HG02642 (cell line): ENCODE data around the gene TLE1.

Experiments used
- ATAC-seq: cut with Tn5 transposase; IDR thresholded peaks from one replicate; pipeline ENCODE4 v1.9.1; 2021; ENCODE audit warnings: mild to moderate bottlenecking; ENCODE audit not compliant: unreplicated experiment, poor library complexity

Gene TLE1

DNA sequence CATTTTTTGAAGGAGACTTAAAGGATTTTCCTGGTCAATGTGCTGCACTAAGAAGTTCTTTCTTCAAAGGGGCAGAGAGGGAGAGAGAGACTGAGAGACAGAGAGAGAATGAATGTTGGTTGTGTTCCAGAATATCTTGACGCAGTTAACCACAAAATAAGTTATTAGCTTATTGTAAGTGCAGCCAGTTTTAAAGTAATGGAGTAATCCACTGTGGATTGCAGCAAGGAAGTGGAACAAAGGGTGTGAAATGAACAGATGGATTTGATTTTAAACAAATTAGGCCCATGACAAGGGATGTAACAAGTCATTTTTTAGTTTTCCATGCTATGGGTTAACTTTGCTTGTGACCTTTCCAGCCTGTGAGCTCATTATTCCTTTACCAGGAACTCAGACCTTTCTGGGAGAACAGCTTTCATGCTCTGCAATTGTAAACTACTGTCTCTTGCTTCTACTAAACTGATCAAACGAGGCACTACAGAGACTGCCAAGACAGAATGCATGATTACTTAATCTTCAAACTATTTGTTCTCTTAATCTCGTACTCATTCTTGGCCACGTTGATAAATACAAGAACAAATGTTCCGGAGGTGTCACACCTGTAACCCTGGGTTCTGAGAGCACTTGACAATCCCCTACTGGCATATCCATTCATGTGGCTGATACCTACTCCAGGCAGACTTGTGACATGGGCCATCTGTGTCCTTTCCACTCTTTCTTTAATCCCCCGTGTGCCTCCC, 131.1 kb downstream of the TLE1 start:
- ATAC-seq, result no peak

DNA sequence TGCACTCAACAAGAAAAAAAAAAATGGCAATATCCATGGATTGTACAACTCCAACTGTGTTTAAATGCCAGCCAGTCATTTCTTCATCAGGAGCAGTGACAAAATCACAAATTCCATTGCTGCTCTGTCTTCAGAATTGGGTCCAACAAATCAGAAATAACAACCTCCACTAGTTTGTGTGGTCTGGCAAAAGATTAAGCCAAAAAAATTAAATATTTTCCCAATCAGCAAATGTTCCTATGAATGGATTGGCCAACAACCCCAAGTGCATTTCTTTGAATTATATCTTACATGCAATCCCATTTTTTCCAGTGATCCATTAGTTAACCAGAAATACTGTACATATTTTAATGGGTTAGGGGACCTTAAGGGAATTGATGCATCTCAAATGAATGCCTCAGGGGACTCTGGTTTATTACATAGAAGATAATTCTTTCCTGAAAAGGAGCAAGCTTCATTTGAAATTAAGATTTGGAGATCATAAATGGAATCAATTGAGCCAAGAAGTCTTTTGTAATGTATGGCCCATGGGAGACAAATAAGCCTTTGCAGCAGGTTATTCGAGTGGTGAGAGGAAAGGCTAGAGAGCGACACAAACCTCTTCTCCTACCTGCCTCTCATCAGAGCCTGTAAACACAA, 131.8 kb downstream of the TLE1 start:
- no peak for ATAC-seq

DNA sequence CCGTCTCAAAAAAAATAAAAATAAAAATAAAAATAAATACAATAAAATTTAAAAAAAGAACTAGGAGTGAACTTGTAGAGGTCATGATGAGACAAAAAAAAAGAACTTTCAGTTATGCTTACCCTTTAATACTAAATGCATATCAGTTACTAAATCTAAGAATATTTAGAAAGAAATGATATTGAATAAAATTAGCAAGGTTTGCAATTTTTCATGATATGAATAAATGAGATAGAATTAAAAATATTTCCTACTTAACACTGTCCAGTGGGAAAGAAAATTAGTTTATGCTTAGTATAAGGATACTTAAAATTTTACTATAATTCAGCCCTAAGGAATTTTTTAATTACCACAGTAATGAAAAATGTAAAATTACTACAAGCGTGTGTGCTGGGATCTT, 132.4 kb downstream of the TLE1 start:
- no peak for ATAC-seq

DNA sequence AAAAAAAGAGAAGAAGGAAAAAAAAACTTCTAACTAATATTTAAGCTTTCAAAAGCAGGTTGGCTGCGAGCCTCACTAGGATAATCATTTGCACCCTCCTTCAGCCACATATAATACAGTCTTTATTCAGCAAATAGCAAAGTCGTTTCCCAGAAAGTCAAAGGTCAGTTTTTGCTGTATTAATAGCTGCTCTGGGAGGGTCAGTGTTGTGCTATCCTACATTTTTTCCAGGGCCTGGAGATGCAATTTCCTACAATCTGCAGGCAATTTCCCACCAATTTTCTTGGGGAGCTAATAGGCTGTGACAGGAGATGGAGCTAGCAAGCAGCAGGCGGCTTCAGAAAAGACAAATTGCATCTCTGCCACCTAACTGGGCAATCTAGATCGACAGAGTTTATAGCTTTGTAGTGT, 136.8 kb downstream of the TLE1 start:
- no peak for ATAC-seq

DNA sequence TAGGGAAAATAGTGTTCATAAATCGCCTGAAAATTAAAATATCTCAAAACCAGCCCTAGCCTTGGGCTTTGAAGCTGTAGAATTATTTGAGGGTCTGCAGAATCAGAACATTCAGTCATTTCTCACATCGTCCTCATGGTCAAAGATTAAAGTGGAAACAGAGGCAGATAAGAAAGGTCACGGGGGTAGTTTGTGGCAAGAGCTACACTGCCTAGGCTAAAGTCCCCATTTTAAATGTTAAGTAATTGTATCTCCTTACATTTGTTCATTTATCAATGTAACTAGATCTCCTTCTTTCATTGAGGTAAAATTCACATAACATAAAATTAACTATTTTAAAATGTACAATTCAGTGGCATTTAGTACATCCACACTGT, 139.2 kb downstream of the TLE1 start:
- ATAC-seq, result no peak

DNA sequence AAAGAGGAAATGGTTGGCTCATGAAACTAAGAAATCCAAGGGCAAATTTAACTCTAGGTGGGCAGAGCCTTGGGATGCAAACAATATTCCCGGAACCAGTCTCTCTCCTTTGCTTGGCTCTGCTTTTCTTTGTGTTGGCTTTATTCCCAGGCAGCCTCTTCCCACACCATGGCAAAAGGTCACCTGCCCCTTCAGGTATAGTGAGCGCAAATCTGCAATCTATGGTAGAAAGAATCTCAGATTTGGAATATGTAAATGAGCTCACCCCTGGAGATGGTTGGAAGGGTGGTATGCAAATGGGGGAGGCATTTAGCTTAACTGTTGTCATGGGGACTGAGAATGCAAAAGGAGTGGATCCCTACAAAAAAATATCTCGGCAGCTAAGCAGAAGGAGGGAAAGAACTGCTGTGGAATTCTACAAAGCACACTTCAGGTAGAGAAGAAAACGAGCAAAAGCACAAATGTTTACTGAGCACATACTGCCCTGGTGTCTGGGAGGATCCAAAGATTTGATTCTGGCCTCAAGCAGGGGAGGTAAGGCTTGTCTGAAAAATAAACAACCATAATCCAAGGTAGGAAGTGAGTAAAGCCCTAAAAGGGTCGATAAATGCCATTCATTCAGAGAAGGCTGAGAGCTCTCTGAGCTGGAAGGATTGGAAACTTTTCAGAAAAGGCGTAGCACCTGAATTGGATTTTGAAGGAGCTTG, 139.7 kb downstream of the TLE1 start:
- ATAC-seq, result no peak

DNA sequence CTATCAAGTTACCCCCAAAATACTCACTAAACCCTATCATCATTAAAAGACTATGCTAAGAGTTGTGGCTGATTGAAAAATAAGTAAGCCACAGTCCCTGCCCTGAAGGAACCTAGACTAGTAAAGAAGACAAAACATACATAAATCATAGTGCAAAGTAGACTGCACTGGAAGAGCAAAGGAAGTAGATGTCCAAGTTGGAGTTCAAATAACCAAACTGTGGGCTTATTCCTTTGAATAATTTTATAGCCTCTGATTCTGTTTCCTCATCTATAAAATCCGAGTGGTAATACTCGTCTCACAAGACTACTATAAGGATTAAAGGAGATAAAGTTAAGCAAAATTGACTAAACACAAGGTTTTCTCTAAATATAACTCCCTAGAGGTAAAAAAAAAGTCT, 140.4 kb downstream of the TLE1 start:
- ATAC-seq, result no peak

DNA sequence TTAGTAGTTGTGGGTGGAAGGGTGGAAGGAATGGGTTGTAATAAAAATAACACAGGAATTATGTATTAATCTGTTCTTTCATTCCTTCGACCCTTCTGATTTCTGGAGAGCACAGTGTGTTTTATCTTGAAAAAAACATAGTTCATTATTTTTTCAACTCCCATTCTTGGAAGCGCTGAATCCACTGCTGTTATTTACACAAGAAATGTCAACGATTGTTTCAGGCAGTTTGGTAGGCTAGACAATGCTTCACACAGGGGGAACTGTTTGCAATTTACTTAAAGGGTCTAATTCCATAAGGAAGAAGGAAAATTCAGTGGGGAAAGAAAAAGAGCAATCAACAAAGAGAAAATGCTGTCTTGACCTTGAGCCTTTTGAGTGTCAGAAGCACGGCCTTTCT, 142.9 kb downstream of the TLE1 start:
- no peak for ATAC-seq

DNA sequence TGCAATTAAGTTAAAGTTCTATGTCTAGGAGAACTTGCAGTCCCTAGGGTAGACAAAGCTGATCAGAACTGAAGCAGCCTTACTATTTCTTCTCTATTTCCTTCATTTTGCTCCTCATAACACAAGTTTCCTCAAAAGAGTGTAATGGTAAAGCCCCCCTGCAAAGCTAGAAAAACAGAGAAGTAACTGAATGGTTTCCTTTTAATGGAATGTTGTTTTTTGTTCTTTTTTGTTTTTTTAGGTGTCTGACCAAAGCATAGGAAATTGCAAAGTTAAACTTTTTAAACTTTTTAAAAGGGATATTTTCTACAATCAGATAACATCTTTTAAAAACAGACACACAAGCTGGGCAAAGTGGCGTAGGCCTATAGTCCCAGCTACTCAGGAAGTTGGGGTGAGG, 145.7 kb downstream of the TLE1 start:
- ATAC-seq, result no peak

DNA sequence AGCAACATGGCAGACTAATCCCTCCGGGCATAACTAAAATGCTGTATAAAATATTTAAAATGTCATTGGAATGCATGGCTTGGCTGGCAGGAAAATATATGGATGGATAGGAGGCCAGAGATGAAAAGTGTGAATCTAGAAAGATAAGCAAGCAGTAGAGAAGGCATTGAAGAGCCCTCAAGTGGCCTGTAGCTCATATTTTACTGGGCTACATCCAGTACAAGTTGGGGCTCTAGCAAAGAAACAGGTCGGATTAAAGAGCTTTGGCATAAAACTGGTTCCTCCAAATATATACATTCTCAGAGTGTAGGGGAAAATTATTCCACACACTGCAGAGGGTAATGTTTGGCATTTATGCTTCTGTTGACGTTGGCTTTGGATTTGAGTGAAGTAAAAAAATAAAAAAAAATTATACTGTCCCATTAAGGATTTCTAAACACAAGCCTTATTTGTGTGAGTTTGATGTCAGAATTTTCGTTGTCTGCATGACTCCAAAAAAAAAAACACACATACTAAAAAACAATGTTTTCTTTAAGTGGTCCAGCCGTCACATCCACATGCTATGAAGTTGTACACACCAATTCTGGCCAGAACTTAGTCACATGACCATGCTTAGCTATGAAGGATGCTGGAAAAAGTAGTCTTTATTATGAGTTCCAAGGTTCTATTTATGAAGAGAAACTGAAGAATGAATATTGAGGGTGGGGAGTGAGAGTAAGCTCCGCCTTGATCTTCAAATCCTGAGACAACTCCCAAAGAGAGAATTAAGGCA, 147.0 kb downstream of the TLE1 start:
- ATAC-seq, result no peak

DNA sequence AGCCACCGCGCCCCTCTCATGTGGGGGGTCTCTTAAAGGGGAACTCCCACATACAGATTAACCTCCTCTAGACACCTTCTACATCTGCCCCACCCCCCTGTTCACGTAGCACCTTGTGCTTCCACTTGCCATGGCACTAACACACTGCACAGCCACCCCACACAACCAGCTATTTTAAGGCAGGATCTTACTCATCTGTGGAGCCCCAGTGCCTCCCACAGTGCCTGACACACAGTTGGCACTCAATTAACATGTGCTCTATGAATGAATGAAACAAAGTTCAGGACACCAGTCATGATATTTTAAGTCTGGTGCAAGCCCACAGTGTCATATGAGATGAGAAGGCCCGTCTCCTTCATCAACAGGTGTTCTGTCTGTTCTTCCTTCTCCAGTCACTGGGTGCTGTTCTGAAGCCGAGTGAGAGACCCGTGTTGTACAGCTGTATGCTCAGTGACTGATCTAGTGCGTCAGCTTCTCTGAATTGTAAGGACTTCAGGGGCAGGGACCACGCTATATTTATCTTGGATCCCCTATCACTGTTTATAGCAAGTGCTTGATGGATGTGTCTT, 149.1 kb downstream of the TLE1 start:
- no peak for ATAC-seq

DNA sequence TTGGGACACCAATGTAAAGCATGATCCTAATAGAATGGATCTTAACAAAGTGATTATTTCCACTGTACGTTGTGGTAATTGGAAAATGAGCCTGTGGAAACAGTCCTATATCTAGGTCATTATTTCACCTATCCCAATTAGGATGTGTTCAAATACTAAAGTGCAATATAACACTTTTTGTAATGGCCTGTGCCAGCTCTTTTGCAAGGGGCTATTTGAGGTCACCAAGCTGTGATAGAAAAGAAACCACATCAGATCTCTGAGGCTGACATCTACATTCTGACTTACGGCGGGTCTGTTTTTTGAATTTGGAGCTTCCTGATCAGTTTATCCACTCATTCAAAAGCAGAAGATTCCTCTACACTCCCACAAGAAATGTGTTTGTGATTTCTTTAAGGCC, 150.0 kb downstream of the TLE1 start:
- no peak for ATAC-seq

DNA sequence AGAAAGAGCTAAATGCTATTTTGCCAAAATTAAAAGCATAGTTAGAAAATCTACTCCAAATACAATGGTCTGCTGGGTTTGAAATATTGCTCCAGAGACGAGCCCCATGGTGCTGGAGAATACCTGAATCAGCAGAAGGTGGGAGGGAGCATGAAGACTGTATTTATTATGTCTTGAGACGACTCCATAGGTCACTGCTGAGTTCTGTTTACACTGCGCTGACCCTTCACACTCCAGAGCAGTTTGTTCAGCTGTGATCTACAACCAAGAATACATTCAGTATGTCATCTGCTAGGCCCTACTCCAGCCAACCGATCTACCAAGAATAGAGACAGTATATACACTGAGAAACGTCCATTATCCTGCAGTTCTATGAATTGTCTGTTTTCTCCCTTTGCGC, 150.5 kb downstream of the TLE1 start:
- no peak for ATAC-seq

DNA sequence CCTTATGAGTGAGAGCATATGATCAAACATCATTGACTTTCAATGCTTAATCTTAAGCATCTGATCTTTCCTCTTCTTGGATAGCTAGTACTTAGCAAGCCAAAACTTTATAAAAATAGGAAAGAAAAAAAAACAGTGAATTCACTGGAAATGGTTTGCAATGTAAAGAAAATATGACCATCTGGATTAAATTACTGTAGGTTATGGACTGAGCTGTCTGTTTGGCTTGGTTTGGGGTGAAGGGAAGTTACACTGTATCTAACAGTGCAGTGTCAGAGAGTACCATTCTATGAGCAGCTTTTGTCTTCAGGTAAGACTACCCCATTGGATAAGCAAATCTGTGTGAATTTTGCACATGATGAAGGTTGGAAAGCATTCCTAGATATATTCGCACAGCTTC, 151.4 kb downstream of the TLE1 start:
- ATAC-seq, result no peak

DNA sequence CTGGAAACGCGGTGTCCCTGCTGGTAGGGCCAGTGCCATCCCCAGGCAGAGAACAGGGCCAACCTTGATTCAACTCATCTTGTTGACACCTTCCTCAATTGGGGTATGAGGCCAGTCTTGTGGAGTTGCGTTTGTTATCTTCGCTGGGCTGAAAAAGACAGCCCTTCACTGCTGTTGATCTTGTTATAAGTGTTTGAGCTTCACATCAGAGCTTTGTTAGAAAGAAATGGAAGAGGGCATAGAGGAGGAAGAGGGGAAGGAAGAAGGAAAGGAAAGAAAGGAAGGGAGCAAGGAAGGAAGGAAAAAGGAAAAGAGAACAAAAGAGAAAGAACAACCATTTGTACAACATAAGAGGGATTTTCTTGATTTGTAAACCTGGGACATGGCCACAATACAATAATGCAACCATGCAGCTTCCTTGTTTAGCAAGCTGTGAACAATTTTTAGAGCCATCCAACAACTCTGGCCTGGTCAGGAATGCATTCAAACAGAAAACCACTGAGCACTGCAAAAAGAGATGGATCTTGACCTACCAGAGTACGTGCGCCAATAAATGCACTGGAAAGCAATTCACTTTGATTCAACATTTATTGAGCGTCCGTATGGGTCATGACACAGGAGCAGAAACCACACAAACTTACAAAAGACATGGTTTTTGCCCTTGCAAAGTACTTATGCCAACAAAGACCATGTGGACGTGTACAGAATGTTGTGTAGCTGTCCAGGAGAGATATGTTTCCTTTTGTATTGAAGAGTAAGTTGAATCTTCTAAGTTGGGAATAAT, 152.9 kb downstream of the TLE1 start:
- no peak for ATAC-seq

DNA sequence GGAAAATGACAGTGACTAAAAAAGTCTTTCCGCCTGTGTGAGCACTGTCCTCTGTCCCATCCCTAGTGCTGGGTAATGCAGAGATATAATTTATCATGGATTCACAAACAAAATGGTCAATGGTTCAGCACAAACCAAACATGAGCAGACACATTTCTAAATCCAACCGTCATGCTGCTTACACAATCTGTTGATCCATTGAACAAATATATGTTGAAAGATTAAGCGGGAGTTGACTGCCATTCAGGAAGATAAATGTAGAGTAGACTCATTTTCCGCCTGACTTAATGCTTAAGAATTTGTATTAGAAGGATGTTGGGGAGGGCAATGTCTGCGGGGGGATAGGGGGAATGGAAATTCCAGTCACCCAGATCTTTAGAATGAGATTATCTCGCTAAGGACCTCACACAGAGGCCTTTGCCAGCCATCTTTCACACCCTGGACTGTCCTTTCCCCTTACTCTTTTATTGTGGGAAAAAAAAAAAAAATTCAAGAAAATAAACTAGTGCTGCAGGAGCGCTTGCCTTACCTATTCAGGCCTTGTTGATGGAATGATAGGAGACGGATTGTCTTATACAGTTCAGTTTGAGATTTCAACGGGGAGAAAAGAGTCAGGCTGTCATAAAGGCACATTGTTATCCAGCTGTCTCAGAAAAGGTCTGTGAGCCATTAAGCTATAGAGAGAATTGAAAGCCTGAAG, 153.7 kb downstream of the TLE1 start:
- ATAC-seq, result no peak

DNA sequence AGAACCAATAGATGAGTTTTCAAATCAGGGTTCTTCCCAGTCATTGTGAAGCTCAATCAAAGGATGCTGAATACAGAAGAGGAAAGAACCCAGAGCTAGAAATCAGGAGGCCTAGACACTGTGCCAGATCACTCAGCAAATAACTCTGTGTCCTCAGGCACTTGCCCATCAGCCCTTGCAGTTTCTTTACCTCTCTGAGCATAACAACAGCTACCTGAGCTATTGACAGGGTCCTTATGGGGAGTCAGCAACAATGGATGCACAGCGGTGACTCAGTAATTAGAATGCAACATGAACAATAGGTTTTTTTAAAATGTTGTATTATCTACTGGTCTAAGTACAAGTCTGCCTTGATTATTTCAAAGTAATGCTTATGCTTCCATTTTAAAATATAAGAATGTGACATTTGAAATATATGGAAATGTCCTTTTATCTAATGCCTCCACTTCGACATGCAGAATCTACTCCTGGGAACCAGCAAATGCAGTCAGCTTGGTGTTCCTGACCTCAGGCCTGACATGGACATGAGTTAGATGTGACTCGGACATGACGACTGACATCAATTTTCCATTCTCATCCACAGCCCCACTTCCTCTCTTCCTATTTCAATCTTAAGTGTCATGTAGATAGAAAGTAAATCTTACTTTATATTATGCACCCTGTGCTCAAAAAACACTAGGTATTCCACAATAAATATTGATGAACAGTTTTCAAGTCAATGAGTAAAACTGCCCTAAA, 155.0 kb downstream of the TLE1 start:
- ATAC-seq, result no peak
